ENCODE measurements around the gene SOAT2.

The SOAT2 gene

DNA sequence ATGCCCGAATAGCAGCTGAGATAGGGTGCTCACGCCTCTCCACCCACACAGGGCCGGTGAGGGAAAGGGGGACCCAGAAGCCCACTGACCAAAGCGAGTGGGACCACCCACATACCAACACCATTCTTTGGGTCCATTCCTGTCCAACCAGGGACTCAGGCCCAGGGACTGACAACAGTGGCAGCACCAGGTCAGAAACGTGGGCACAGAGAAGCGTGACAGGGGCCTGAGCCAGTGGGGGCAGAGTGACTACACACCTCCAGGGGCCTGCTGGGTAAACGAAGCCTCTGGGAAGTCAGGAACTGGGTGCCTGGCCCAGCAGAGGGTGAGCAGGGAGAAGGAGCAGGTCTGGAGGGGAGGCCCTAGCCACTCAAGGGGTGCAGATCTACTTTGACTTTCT is 37.8 kb upstream of the SOAT2 start:
- no peak for DNase-seq

GRCh38 chr12:53065975-53066931 is 37.0 kb upstream of the SOAT2 start:
- peak in 1 of 2 donors; percentile 88 for DNase-seq

- DNase-seq, result no peak
Measured at GRCh38 chr12:53067074-53067992, 36.0 kb upstream of the SOAT2 start.

GRCh38 chr12:53067993-53068770 is 35.1 kb upstream of the SOAT2 start:
- DNase-seq, result no peak

DNA sequence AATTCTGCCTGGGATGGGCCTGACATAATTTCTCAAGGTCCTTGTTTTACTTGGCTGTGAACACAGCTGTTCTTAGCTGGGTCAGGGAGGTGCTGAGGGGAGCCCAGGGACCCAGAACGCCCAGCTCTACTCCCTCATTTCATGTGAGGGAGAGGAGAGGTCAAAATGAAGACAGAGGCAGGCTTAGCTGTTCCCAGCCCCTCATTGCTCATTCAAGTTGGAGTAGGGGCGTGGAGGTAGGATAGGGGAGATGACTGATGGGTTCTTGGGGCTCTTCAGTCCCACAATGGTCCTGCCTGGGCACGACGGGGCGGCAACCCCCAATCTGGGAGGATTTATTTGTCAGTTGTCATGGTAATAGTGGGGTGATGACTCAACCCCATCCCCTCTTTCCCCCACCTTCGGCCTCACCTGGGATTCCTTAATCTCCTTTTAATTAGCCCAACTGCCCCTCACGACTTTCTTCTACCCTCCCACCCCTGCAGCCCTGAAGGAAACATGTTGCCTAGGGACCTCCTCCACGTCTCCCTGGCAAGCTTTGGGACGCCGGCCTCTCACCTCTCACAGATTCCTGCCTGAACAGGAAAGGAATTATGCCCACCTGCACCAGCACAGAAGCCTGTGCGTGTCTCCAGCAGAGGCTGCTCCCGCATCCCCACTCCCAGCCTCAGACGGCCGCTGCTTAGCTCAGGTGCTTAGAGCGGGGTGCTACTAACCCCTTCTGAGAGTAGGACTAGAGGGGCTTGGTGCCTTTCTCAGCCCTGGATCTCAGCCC is 34.3 kb upstream of the SOAT2 start:
- no peak for DNase-seq

- DNase-seq, result no peak
Measured at GRCh38 chr12:53069621-53070410, 33.5 kb upstream of the SOAT2 start.

- no peak for DNase-seq
Measured at GRCh38 chr12:53070877-53071492, 32.3 kb upstream of the SOAT2 start.

GRCh38 chr12:53071591-53072551 is 31.4 kb upstream of the SOAT2 start:
- DNase-seq, result no peak

GRCh38 chr12:53073881-53074280 is 29.4 kb upstream of the SOAT2 start:
- no peak for DNase-seq

- DNase-seq, result no peak
Measured at GRCh38 chr12:53074283-53074998, 28.8 kb upstream of the SOAT2 start.

DNA sequence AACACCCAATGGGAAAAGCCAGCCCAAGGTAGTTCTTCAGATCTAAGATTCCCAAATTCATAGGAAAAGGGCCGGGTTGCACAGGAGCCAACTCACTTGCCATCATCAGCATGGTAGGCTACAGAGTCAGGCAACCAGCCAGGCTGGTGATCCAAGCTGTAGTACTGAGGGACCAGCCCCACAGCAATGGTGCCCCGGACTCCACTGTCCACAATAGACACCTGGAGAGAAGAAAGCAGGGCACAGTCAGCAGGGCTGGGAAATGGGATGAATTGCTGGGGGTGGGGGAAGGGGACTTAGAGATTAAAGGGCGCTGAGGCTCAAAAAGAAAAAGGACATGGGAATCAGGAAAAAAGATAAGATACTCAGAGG is 28.3 kb upstream of the SOAT2 start:
- no peak for DNase-seq

DNA sequence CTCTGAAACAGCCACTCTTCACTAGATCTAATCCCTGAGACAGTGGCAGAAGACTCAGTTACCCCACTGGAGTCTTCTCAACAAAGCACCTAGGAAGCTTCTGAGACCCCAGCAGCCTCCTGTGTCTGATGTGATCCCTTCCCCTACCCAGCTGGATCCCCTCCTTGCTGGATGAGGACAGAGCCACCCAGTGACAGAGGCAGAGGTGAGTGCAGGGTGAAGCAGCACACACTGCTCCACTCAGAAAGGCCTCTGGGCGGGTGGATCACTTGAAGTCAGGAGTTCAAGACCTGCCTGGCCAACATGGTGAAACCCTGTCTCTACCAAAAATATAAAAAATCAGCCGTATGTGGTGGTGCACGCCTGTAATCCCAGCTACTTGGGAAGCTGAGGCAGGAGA is 26.8 kb upstream of the SOAT2 start:
- no peak for DNase-seq

GRCh38 chr12:53077030-53077429 is 26.3 kb upstream of the SOAT2 start:
- no peak for DNase-seq

- peak in 1 of 2 donors; percentile 28 for DNase-seq
Measured at GRCh38 chr12:53078425-53079225, 24.7 kb upstream of the SOAT2 start.

DNA sequence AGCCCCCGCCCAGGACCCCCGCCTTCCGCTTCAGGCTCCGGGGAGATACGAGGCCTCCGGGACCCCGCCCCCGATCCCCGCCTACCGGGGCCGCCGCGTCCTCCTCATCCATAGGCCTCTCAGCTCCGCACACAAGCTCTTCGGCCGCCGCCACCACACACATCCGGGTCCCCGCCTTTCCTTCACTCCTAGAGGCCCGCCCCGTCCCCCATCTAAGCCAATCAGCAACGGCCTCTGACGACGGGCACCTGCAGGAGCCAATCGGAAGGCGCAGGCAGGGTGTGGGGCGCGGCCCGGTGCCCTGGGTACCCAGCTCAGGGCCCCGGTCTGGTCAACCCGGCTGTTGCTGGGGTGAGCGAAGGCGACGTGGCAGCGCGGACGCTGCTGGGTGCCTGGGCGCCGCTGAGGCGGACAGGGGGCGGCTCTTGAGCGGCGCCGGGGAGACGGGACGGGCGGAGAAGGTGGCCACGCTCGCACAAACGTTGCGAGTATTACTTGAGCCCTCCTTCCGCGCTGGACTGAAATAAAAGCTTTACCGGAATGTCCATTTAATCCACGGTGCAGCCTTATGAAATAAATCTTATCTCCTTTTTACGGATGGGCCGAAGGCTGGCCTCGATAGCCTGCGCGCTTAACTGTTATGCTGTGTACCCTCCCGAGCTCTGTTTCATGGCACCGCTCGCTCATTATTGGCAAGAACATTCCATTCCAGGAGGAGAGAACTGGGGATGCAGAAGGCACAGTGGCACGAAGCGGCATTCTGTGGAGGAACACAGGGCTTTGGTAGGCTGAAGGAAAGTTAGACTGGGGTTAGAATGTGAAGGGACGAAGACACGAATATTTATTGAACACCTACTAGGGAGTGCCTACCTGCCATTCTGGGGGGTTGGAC is 23.8 kb upstream of the SOAT2 start, which contains the start of gene SPRYD3:
SPRYD3 (minus strand) TSS at position 165 of the 892 bp plus-strand sequence; CDS start at position 108, 57 bp downstream.
- peak; percentile 92 to 99 for DNase-seq

- DNase-seq, result no peak
Measured at GRCh38 chr12:53082637-53083175, 20.6 kb upstream of the SOAT2 start.
